B cell (primary cell): Measurements from ENCODE around the gene NEK6. TPM values are rescaled to one million over a fixed set of nuclear protein-coding genes. Genes with fewer than 3 reads are reported as not detected.

Experiments
- ATAC-seq: fragments of 200-7000 bp; cut with Tn5 transposase; one replicate; pipeline ENCODE4 v1.10.0; 2021; ENCODE audit warnings: low read depth, mild to moderate bottlenecking, moderate number of reproducible peaks, moderate library complexity
- CTCF ChIA-PET: fragments of 350-600 bp; sonication (Branson Sonifier 250); formaldehyde crosslinking; loops from one replicate; lab custom pipeline; 2021; ENCODE audit warnings: antibody characterized with exemption, inconsistent platforms; lab: Charles Lee
- POLR2A ChIA-PET: fragments of 350-600 bp; sonication (Branson Sonifier 250); formaldehyde crosslinking; loops from one replicate; lab custom pipeline; 2021; ENCODE audit warnings: antibody characterized with exemption; lab: Charles Lee
- DNase-seq: peaks from one replicate; pipeline ENCODE4 v3.0.0; 2013
- H2AFZ ChIP-seq: 2 replicates; pipeline ENCODE4 v1.6.1; 2012; ENCODE audit warnings: mild to moderate bottlenecking, low read depth, low read length; ENCODE audit not compliant: insufficient read depth, poor library complexity, severe bottlenecking
- H3K27ac ChIP-seq, 2 donors: 1 replicate in 1 of 2; 2 replicates in 1 of 2; pipeline ENCODE4 v1.5.1; 2012 to 2013; ENCODE audit warnings: low read length in 2 of 2, mild to moderate bottlenecking in 2 of 2, moderate library complexity in 1 of 2
- H3K27me3 ChIP-seq, 4 experiments: fragments of 200-600 bp in 1 of 4; sonication (generic) in 1 of 4; replicated peaks in 1 of 4; 1 replicate in 2 of 4; 2 replicates in 2 of 4; pipeline versions ENCODE4 v1.6.1 to v1.7.0; 2013 to 2016; ENCODE audit warnings: low read length in 3 of 4, mild to moderate bottlenecking in 2 of 4, mixed read lengths in 1 of 4, moderate library complexity in 1 of 4; ENCODE audit not compliant: insufficient read depth in 4 of 4, control insufficient read depth in 3 of 4; ENCODE audit errors: control extremely low read depth in 1 of 4
- H3K36me3 ChIP-seq, 2 experiments: replicated peaks in 1 of 2; 1 replicate in 1 of 2; 2 replicates in 1 of 2; pipeline versions ENCODE4 v1.6.1 to v1.7.1; 2013; ENCODE audit warnings: low read length in 1 of 2; ENCODE audit not compliant: insufficient read depth in 2 of 2, control insufficient read depth in 1 of 2; ENCODE audit errors: control extremely low read depth in 1 of 2, extremely low read depth in 1 of 2
- H3K4me1 ChIP-seq, 2 donors: fragments of 200-600 bp in 1 of 2; sonication (generic) in 1 of 2; 1 replicate in 1 of 2; 2 replicates in 1 of 2; pipeline versions ENCODE4 v1.5.1 to v1.6.1; 2013 to 2017; ENCODE audit warnings: low read length in 2 of 2; ENCODE audit not compliant: control insufficient read depth in 2 of 2, insufficient read depth in 2 of 2
- H3K4me2 ChIP-seq: replicated peaks from 2 replicates; pipeline ENCODE3; 2012; ENCODE audit warnings: mild to moderate bottlenecking, low read depth, low read length; ENCODE audit not compliant: poor library complexity, severe bottlenecking
- H3K4me3 ChIP-seq, 5 experiments: fragments of 200-600 bp in 1 of 5; sonication (generic) in 1 of 5; 1 replicate in 3 of 5; 2 replicates in 2 of 5; pipeline versions ENCODE4 v1.5.1 to v1.7.0; 2011 to 2016; ENCODE audit warnings: low read length in 4 of 5, mild to moderate bottlenecking in 4 of 5, low read depth in 2 of 5, control low read depth in 1 of 5, moderate library complexity in 1 of 5; ENCODE audit not compliant: insufficient read depth in 1 of 5; ENCODE audit errors: control extremely low read depth in 1 of 5, extremely low read depth in 1 of 5
- H3K79me2 ChIP-seq: fragments of 200-600 bp; sonication (generic); one replicate; pipeline ENCODE4 v1.6.0; 2016; ENCODE audit warnings: low read length; ENCODE audit not compliant: control insufficient read depth, insufficient read depth
- H3K9ac ChIP-seq: fragments of 200-600 bp; sonication (generic); 2 replicates; pipeline ENCODE4 v1.6.1; 2017; ENCODE audit warnings: mild to moderate bottlenecking, low read length, moderate library complexity
- H3K9me3 ChIP-seq, 3 donors: one replicate each; pipeline versions ENCODE4 v1.6.1 to v1.7.1; 2013; ENCODE audit warnings: low read length in 2 of 3; ENCODE audit not compliant: control insufficient read depth in 2 of 3, insufficient read depth in 1 of 3; ENCODE audit errors: control extremely low read depth in 1 of 3
- H4K20me1 ChIP-seq: 2 replicates; pipeline ENCODE4 v1.6.0; 2012; ENCODE audit warnings: mild to moderate bottlenecking, low read length; ENCODE audit not compliant: insufficient read depth, control insufficient read depth, poor library complexity, severe bottlenecking
- H3K27ac Mint-ChIP-seq: one replicate; pipeline ENCODE4 v1.8.0; 2021; ENCODE audit warnings: mixed read lengths
- H3K27me3 Mint-ChIP-seq: one replicate; pipeline ENCODE4 v1.8.0; 2021; ENCODE audit warnings: mixed read lengths
- H3K4me1 Mint-ChIP-seq: one replicate; pipeline ENCODE4 v1.8.0; 2021; ENCODE audit warnings: mixed read lengths
- H3K4me3 Mint-ChIP-seq: one replicate; pipeline ENCODE4 v1.8.0; 2021; ENCODE audit warnings: mixed read lengths
- H3K9me3 Mint-ChIP-seq: one replicate; pipeline ENCODE4 v1.8.0; 2022; ENCODE audit warnings: mixed read lengths; ENCODE audit not compliant: insufficient read depth
- EZH2 ChIP-seq: IDR thresholded peaks from 2 replicates; pipeline ENCODE4 v1.6.1; 2012; ENCODE audit warnings: borderline replicate concordance, low read depth, mild to moderate bottlenecking, moderate library complexity, low read length; ENCODE audit not compliant: insufficient read depth, poor library complexity, severe bottlenecking
- WGBS: methylation state at CpG from one replicate; pipeline ENCODE4 v1.1.5; 2013; ENCODE audit warnings: missing lambda C conversion rate; ENCODE audit not compliant: insufficient coverage; 5-methylcytosine and 5-hydroxymethylcytosine counted together
- intact Hi-C: fragments of 100-400 bp; cut with micrococcal nuclease; formaldehyde crosslinking; loops from one replicate; pipeline ENCODE4 v1.10.0; 2022
- polyA plus RNA-seq: library from polyadenylated mRNA; depleted of rRNA; stranded (reverse); fragments of >200 nt; gene quantifications from 2 replicates; pipeline ENCODE4 v1.2.3, GENCODE V29; 2012
- total RNA-seq, 2 donors: library from RNA; stranded (reverse); fragments of 120-200 nt in 1 of 2; gene quantifications; 1 replicate in 1 of 2; 2 replicates in 1 of 2; pipeline versions ENCODE4 v1.2.3 to v1.2.4, GENCODE V29; 2013 to 2022
- TF ChIP-seq, protein P1 (sequence below): fragments of 200-600 bp; IDR thresholded peaks from one replicate; pipeline ENCODE4 v1.8.0; 2022; ENCODE audit warnings: antibody characterized with exemption, mild to moderate bottlenecking

Gene NEK6
- total and polyA plus RNA-seq, 2 donors (not counting 1 experiment from before 2014, with no cell fraction given) = 40.0 to 63.1 TPM

DNA sequence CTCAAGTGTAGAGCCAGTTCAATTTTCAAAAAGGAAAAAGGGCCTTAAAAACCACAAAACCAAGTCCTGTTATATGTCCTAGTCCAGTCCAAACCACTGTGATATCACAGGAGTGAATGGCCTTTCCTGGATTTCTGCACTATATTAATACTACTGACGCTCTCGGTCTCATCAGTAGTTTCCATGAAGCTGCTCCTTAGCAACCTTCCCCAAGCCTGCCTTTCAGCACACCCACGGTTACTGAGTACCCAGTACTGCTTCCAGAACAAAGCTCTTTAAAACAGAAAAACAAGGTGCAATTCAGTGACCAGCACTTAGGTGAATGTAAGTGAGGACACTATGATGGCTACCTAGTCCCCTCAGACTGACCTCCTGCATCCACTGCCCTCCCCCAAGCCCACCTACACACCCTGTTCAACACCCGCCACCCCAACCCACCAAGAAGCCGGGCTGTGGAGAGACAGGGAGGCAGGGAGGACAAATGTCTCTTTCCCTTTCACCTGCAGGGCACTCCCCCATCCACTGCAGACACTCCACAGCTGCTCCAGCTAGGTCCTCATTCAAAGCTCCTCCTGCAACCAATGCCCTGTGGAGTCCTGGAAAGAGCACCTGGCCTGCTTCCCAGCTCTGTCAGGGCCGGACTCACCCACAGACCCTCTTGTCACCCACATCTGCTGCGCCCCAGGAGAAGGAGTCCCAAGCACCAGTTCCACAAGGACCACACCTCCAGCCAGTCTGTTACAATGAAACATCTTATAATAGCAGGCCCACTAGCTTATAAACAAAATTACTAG, 131.6 kb downstream of the NEK6 start:
- Mint-ChIP-seq H3K27ac (peak overlapping the region; percentile 61), H3K4me3 (no peak overlapping the region), H3K4me1 (peaks cover 36% of the 10 kb centered on the region), H3K9me3 (no peaks in the 10 kb centered on the region), H3K27me3 (no peaks in the 10 kb centered on the region)
- H4K20me1 ChIP-seq = peaks cover 80% of the 10 kb centered on the region
- POLR2A ChIA-PET = no interaction called here
- CTCF ChIA-PET = interaction anchor here (1.0 to 5.5 kb wide), 3 partner anchors 14 to 266 kb away, joined by 3 to 54 read pairs (median 3); no protein-coding TSS in a partner anchor
- H3K27ac ChIP-seq = no peak overlapping the region
- H3K4me2 ChIP-seq = no peak overlapping the region
- ATAC-seq (no peak), DNase-seq (no peak)
- intact Hi-C loops = no loop called here
- H3K9ac ChIP-seq = no peak overlapping the region
- 95% methylated on average over 7 of the region's 7 CpGs for WGBS
- H3K79me2 ChIP-seq = peaks cover 88% of the 10 kb centered on the region
- no peaks in the 10 kb centered on the region for H3K9me3 ChIP-seq
- no peak for TF ChIP-seq EZH2
- TF ChIP-seq, protein P1, sequence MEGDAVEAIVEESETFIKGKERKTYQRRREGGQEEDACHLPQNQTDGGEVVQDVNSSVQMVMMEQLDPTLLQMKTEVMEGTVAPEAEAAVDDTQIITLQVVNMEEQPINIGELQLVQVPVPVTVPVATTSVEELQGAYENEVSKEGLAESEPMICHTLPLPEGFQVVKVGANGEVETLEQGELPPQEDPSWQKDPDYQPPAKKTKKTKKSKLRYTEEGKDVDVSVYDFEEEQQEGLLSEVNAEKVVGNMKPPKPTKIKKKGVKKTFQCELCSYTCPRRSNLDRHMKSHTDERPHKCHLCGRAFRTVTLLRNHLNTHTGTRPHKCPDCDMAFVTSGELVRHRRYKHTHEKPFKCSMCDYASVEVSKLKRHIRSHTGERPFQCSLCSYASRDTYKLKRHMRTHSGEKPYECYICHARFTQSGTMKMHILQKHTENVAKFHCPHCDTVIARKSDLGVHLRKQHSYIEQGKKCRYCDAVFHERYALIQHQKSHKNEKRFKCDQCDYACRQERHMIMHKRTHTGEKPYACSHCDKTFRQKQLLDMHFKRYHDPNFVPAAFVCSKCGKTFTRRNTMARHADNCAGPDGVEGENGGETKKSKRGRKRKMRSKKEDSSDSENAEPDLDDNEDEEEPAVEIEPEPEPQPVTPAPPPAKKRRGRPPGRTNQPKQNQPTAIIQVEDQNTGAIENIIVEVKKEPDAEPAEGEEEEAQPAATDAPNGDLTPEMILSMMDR = no peak
- H2AFZ ChIP-seq = no peak overlapping the region
- no peak overlapping the region for H3K4me3 ChIP-seq
- no peaks in the 10 kb centered on the region for H3K4me1 ChIP-seq
- peaks cover 3 to 28% of the 10 kb centered on the region in 2 experiments for H3K36me3 ChIP-seq
- no peaks in the 10 kb centered on the region for H3K27me3 ChIP-seq
